COLO829 (cell line): ENCODE results near the gene KCNH2.

Experiments
- DNase-seq: peaks from one replicate; pipeline ENCODE4 v3.0.0; 2012; ENCODE audit warnings: low spot score

KCNH2 gene

DNA sequence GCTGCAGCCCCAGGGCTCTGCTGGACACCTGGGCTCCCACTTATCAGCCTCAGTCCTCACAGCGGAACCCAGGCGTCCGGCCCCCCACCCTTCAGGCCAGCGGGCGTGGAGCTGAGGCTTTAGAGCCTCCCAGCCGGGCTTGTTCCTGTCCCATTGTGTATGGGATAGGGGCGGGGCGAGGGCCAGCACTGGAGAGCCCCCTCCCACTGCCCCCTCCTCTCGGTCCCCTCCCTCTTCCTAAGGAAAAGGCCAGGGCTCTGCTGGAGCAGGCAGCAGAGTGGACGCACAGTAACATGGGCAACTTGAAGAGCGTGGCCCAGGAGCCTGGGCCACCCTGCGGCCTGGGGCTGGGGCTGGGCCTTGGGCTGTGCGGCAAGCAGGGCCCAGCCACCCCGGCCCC lies 15.4 kb upstream of the KCNH2 start:
- DNase-seq: no peak

DNA sequence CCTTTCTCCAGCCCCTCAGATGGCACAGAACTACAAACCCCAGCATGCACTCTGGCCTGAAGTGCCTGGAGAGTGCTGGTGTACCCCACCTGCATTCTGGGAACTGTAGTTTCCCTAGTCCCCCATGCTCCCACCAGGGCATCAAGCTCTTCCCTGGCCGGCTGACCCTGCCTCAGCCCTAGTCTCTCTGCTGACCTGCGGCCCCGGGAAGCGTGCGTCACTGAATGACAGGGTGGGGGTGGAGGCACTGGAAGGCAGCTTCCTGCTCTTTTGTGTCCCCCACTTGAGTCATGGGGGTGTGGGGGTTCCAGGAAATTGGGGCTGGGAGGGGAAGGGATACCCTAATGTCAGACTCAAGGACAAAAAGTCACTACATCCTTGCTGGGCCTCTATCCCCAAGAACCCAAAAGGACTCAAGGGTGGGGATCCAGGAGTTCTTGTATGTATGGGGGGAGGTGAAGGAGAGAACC lies 14.7 kb upstream of the KCNH2 start:
- no peak for DNase-seq

DNA sequence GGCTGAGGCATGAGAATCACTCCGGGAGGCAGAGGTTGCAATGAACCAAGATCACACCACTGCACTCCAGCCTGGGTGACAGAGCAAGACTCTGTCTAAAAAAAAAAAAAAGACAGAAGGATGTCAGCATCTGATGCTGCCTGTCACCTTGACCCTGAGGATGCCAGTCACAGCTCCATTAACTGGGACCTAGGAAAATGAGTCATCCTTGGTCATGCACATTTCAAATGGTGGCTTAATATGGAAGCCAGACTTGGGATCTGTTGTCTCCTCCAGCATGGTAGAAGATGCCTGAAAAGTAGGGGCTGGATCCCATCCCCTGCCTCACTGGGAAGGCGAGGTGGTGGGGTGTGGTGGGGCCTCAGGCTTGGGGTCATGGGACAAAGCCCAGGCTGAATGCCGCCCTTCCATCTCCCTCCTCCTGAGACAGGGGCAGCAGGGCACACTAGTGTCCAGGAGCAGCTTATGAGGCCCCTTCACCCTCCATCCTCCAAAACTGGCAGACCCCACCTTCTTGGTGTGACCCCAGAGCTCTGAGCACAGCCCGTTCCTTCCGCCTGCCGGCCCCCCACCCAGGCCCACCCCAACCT lies 14.0 kb upstream of the KCNH2 start:
- DNase-seq: no peak

DNA sequence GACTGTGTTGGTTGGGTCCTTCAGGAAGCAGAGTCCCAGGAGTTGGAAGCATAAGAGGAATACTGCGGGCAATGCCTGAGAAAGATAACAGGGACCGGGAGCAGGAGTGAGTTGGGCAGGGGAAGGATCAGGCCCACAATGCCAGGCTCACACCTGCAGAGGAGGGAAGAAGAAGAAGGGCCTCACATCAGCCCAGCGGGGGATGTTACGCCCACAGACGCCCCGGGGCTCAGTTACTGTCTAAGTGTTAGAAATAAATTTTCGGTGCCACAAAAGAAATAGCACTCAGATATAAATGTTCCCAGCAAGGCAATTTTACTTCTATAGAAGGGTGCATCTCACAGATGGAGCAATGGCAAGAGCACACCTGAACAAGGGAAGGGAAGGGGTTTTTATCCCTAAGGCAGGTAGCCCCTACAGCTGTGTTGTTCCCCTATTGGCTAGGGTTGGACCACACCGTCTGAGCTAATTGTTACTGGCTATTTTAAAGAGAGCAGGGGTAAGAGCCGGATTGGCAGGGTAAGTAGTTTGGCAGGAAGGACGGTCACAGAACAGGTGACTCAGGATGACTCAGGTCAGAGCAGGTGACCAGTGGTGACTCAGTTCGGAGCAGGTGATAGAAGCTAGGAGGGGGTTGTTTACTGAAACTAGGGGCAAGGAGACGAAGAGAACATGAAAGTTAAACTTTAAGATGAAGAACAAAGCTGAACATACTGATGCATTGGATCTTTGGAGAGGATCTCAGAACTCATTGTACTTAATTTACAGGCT lies 12.5 kb upstream of the KCNH2 start, which contains the start of gene NOS3:
Gene NOS3, plus strand, starts transcription at position 602 of the 771 bp plus-strand sequence. CDS start 2,787 bp downstream, outside the sequence.
- no peak for DNase-seq

DNA sequence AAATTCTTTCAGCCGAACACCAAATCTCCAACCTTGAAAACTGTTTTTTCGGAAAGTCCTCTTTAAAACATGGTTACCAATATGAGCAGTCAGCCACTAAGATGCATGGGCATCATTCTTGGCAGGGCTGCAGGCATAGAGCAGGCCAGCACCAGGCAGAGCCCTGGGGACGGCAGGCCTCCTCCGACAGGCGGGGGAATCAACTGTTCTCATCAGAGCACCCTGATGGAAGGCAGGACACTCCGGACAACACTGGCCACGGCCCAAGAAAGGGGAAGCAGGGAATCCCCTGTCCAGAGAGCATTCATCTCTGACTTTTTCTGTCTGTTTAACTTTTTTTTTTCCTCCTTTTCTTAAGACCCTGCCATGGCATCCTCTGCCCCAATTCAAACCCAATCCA lies 11.3 kb upstream of the KCNH2 start:
- no peak for DNase-seq

DNA sequence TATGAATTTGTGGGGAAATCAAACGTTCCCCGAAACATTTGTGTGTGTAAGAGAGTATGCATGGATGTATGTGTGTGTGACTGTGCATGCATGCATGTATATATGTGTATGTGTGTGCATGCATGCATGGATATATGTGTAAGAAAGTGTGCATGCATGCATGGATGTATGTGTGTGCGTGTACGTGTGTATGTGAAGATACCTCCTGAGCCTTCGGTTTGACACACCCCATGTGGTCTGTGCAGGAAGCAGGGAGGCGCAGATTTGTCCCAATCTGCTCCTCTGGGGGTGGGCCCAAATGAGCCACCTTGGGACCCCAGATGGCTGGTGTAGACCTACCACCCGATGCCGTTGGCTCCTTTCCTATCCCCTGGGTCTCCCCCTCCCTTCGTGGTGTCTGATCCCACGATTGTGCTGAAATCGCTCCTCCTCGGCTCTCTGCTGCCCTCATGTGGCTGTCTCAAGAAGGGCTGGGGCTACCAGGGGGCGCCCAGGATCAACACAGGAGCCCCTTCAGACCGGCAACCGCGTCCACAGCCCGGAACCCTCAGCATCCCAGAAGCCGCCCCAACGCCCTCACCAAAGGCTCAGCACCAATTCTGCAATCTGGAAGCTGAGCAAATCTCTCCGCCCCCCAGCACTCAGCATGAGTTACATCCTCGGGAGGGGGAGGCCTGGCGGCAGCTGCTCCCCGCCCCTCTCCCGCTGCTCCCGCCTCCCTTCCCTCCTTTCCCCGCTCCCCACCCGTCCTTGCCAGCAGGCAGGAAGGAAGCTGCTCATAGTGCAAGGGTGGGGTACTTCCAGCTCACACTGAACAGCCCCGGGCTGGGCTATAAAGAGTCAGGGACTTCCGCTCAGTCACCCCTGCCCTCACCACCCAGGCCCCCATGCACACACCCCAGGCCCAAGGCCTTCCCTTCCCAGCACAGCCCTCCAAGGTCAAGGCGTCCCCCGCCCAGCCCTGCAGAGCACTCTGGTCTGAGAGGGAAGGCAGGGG lies 10.4 kb upstream of the KCNH2 start:
- DNase-seq: no peak

DNA sequence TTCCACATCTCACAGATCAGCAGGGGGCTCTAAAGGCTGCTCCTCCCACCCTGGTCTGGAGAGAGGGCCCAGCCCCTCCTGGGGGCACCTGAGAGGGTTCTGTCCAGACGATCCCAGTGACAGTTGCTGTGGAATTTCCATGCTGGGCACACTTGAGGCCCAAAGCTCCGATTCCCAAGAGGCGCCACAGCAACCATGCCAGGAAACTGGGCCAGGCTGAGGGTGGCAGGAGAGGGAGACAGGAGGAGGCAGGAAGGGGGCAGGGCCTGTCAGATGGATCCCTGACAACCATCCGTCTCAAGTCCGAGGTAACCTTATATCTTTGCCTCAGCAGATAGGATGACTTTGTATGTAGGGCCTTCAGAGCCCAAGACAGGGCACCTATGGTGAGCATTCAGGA lies 8.4 kb upstream of the KCNH2 start:
- no peak for DNase-seq

DNA sequence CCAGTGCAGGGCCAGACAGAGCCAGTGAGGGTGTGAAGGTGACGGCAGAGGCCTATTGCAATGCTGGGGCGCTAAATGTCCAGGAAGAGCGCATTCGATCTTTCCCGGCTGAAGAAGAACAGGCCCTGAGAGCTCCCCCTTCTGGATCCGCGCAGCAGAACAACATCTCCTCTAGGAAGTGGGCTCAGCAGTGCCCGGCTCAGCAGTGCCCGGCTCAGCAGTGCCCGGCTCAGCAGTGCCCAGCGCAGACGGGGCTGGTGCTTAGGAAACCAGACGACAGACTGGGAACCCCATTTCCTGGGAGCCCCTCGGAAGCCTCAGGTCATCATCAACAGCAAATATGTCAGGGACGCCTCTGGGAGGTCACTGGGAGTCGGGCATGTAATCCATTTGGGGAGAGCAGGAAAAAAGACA lies 8.0 kb upstream of the KCNH2 start:
- DNase-seq: peak; percentile 70

DNA sequence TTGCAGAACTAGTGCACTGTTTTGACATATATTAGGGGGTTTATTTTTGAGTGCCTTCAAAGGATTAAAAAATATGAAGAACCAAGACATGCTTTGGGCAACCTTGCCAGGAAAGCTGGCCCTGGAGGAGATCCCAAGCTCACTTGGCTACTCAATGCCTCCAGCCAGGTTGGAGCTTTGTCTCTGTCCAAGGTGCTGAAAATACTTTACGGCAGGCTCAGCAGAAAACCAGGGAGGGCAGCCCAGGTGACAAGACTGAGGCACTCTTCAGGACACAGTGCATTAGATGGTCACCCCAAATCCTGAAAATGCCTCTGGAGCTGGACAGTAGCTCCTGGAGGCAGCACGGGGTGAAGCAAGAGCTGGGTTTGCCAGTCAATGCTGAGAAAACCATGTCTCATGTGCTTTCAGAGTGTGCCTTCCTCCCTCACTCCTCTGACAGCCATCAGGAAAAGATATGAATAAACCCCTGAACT lies 5.8 kb upstream of the KCNH2 start:
- no peak for DNase-seq

DNA sequence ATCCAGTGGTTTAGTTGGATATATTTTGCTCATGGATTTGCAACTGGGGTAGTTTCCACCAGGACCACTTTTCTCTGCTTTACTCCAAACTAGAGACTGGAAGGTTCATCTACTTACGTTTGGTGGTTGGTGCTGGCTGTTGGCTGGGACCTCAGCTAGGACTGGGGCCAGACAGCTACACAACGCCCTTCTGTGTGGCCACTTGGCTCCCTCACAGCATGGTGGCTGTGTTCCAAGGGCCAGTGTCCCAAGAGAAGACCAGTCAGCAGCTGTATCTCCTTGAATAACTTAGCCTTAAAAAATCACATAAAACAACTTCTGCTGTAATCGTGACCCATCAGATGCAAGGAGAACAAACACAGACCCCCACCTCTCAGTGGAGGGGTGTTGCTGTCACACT lies 4.2 kb upstream of the KCNH2 start:
- DNase-seq: no peak

DNA sequence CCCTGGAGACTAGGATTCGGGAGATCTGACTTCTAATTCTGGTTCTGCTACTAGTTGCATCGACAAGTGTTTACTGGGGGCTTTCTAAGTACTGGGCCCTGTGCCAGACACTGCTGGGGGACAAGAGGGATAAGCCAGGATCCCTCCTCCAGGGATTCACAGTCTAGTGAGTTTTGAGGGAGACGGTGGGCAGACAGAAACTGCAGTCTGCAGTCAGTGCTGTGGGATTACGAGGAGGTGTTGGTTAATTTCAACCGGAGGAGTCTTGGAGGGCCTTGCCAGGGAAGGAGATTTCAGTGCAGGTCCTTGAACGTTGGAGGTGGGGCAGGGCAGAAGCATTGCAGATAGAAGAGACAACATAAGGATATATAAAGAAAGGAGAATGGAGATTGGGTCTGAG lies 3.5 kb upstream of the KCNH2 start:
- no peak for DNase-seq

DNA sequence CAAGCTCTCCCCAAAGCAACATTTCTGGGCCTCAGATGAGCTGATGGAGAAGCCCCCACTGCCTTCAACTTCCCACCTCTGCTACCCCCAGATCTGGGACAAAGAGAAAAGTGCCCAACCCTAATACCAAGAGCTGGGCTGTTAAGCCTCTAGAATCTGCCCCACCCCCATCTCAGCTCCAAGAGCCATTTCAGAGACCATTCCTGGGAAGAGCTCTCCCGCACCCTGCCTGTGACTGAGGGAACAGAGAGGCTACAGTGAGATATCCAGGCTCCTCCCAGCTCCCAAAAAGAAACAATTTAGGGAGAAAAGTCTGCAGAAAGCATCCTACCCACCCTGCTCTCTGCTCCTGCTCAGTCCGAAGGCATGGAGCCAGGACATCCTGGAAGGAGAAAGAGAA lies 2.5 kb upstream of the KCNH2 start:
- no peak for DNase-seq

DNA sequence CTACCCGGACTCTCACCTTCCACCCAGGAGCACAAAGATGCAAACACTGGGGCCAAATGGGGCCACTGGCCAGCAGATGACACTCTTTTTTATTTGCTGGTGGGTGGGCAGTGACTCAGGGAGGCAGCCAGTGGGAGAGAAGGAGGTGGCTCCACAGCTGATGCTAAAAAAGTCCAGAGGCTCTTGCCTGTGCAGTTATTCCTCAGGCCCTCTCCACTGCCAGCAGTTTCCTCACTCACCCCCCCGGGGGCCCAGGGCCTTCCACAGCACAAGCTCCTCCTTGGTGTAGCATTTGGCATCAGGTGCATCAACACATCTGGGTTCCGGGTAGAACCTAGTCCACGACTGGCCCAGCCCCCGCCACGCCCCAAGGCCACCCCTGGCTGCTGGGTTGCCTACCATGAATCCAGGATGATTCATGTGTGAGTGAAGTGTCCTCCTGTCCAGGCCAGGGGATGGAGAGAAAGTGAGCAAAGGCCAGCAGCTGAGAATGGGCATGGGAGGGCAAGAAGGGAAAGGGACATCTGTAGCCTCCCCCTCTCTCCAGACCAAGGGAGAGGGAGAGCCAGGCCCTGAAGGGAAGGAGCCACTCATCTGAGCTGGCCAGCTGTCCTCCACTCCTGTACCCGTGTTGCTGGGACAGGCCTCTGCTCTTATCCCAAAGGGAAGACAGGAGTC lies 1.7 kb upstream of the KCNH2 start:
- DNase-seq: no peak

DNA sequence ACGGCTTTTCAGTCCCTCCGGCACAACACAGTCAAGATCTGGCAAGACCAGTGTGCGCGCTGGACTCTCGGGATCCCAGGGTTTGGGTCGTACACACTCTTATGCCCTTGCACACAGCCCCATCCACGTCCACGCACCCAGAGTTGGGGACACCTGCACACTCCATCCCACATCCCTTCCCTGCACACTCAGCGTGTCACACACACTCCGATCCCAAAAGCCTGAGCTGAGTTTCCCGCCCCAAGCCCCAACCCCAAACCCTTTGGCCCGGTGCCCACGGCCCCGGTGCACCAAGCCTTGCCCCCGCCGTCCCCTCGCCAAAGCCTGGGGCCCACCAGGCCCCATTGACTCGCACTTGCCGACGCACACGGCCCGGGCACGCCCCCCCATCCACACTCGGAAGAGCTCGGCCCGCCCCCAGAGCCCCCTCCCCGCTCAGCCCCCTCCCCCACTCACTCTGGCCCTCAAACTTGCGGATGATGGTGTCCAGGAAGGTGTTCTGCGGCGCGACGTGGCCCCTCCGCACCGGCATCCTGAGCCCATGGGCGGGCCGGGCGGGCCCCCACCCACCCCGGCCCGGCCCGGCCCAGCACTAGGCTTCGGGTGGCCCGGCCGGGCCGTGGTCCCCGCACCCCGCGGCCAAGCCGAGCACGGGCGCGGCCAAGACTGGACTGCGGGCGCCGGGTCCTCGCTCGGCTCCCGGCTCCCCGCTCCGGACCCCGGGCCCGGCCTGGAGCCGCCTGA lies 567 bp downstream of the KCNH2 start:
- DNase-seq: no peak

DNA sequence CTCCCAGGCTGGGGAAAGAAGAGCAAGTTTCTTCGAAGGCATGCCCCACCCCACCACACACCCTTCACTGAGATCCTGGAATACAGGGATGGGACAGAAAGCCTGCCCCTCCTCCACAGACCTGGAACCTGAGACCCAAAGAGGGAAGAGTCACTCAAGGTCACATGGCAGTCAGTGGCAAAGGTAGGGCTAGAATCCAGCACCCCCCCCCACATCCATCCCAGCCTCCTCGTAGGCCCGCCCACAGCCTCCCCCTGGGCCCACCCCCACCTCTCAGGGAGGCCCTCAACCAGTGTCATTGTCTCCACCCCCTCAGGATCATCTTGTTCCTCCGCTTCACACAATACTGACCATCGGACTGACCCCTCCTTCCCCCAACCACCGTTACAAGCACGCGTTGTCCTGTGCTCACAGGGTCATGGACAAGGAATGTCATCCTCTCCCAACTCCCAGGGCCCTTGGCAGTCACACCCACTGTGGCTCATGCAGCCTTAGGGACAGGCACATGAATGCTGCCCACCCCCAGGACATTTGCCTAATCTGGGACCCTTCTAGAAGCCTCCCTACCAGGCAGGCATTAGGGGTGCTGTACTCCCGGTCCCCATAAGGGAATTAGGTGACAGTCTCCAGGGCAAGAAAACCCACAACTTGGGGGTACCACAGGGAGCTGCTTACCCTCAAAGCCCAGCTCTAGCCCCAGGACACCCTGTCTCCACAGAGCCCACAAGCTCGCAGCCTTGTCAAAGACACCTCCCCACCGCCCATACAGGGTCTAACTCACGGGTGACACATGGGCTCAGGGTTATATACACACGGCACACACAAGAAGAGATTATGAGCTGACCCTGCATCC lies 1.4 kb downstream of the KCNH2 start:
- DNase-seq: no peak

DNA sequence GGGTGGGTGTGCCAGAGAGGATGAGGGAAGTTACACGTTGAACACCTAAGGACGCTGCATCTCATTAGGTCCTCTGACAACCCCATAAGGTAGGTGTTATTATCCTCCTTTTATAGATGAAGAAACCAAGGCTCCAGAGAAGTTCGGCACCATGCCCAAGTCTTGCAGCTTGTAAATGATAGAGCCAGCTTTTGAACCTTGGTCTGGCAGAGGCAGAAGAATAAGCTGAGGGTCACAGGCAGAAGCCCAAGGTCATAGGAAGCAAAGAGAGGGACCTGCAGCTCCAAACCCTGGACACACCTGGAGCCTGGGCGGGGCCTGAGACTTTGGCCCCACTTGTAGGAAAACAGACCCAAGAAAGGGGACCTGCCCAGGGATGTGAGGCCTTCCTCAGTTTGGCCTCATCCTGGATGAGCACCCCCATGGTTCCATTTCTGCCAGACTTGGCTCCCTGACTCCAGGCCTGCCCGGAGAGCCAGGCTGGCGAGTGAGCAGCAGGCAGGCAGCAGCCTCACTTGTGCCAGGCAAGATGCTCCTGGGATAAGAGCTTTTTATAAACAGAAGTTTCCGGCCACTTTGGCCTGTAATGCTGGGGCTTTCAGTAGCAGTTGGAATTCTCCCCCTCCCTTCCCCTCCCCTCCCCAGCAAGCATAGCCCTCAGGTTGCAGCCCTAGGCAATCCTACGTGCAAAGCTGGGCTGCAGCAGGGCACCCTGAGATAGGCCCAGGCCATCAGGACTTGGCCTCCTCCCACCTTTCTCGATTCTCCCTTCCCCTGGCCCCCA lies 2.4 kb downstream of the KCNH2 start:
- no peak for DNase-seq

DNA sequence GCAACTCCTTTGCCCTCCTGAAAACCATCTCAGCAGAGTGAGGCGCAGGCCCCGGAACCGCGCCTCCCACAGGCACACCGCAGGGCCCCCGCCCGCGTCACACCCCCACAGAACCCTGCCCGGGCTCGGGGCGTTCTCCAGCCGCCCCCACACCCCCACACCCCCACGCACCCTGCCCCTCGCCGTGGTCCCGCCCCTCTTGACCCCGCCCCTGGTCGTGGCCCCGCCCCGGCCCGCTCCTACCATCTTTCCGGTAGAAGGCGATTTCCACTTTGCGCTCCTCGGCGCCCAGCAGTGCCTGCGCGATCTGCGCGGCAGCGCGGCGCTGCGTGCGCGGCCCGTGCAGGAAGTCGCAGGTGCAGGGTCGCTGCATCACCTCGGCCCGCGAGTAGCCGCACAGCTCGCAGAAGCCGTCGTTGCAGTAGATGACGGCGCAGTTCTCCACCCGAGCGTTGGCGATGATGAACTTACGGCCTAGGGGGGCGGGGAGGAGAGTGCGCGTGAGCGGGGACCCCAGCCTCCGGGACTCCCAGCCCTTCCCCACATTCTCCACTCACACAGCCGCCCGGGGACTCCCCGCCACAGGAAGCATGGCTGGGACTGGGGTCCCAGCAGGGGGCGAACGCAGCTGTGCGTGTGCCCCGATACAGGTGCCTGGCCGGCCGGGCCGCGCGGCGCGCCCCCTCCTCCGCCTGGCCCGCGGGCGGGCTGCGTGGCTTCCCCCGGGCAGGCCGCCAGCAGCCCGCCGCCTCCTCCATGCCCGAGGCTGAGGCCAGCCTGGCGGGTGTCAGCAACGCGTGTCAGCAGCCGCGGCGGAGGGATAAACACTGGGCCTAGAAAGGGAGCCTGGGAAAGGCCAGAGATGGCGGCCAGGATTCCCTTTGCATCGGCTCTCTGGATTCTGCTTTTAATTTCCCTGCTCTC lies 3.4 kb downstream of the KCNH2 start:
- no peak for DNase-seq
